Activated T-cell treated with anti-CD3 and anti-CD28 coated beads for 1 hour (primary cell): ENCODE measurements around the gene SPTBN2.

Experiments
- DNase-seq: peaks from one replicate; pipeline ENCODE4 v3.0.0-alpha.2; 2020; ENCODE audit warnings: low read depth

SPTBN2 gene

GRCh38 chr11:66728693-66729385 is at the start of gene SPTBN2:
TSS of gene SPTBN2 (minus strand) at chr11:66729216. CDS start at chr11:66721240, 7,976 bp downstream.
- no peak for DNase-seq

- DNase-seq = no peak
Measured at GRCh38 chr11:66768818-66769217, 39.8 kb upstream of the SPTBN2 start.

GRCh38 chr11:66768088-66768521 is 39.1 kb upstream of the SPTBN2 start:
- DNase-seq = no peak

GRCh38 chr11:66767666-66768065 is 38.6 kb upstream of the SPTBN2 start:
- DNase-seq = no peak

- no peak for DNase-seq
Measured at GRCh38 chr11:66766681-66767080, 37.7 kb upstream of the SPTBN2 start.

- DNase-seq = no peak
Measured at GRCh38 chr11:66762088-66762487, 33.1 kb upstream of the SPTBN2 start.

GRCh38 chr11:66752148-66752547 is 23.1 kb upstream of the SPTBN2 start:
- DNase-seq = no peak

- DNase-seq = no peak
Measured at GRCh38 chr11:66749091-66749490, 20.1 kb upstream of the SPTBN2 start.

GRCh38 chr11:66747480-66747879 is 18.5 kb upstream of the SPTBN2 start:
- no peak for DNase-seq

GRCh38 chr11:66745356-66746235 is 16.6 kb upstream of the SPTBN2 start:
- DNase-seq = peak; percentile 31

GRCh38 chr11:66744485-66745355 is 15.7 kb upstream of the SPTBN2 start:
- DNase-seq = peak; percentile 88

GRCh38 chr11:66743271-66743968 is 14.4 kb upstream of the SPTBN2 start:
- no peak for DNase-seq

- DNase-seq = no peak
Measured at GRCh38 chr11:66741153-66741552, 12.1 kb upstream of the SPTBN2 start.

- DNase-seq = no peak
Measured at GRCh38 chr11:66739983-66740382, 11.0 kb upstream of the SPTBN2 start.

- no peak for DNase-seq
Measured at GRCh38 chr11:66734215-66734614, 5.2 kb upstream of the SPTBN2 start.

- DNase-seq = no peak
Measured at GRCh38 chr11:66729447-66729846, 431 bp upstream of the SPTBN2 start.

GRCh38 chr11:66728038-66728692 is 851 bp downstream of the SPTBN2 start:
- no peak for DNase-seq

GRCh38 chr11:66727282-66728037 is 1.6 kb downstream of the SPTBN2 start:
- no peak for DNase-seq

GRCh38 chr11:66725647-66726046 is 3.4 kb downstream of the SPTBN2 start:
- no peak for DNase-seq

GRCh38 chr11:66725114-66725513 is 3.9 kb downstream of the SPTBN2 start:
- no peak for DNase-seq
